ENCODE measurements around the gene CROCC.

DNA sequence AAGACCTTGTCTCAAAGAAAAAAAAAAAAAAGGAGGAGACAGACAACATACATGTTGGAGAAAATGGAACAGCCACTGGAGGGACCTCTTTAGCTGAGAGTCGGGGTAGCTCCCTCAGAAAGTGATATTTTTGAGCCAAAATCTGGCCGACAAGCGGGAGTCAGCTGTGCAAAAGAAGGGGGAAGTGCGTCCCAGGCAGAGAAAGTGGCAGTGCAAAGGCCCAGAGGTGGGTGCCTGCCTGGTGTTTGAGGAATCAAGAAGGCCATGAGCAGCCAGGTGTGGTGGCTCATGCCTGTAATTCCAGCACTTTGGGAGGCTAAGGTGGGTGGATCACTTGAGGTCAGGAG is 6.1 kb upstream of the CROCC start:
- TF ChIP-seq CHD2 (IDR thresholded peaks at IDR 0.05; ENCODE audit: low read length, partially characterized antibody) (no peak), SMC3 (IDR thresholded peaks at IDR 0.05; ENCODE audit: low read depth, low read length) (no peak), GATA2 (CRISPR knock-in tag; IDR thresholded peaks at IDR 0.05) (no peak), POLR2AphosphoS5 (IDR thresholded peaks at IDR 0.05; ENCODE audit: low read depth, low read length) (no peak), EP300 (IDR thresholded peaks at IDR 0.05; ENCODE audit: borderline replicate concordance in 1 of 2, low read depth in 1 of 2, low read length in 1 of 2) (no peak), NRF1 (IDR thresholded peaks at IDR 0.05; ENCODE audit: low read depth, low read length) (no peak), MXI1 (IDR thresholded peaks at IDR 0.05; ENCODE audit: low read depth, low read length) (no peak), RAD21 (IDR thresholded peaks at IDR 0.05; ENCODE audit: low read length) (peak; percentile 54), RXRA (IDR thresholded peaks at IDR 0.05; ENCODE audit: borderline replicate concordance, low read depth) (no peak)
- TF ChIP-seq, protein P1, sequence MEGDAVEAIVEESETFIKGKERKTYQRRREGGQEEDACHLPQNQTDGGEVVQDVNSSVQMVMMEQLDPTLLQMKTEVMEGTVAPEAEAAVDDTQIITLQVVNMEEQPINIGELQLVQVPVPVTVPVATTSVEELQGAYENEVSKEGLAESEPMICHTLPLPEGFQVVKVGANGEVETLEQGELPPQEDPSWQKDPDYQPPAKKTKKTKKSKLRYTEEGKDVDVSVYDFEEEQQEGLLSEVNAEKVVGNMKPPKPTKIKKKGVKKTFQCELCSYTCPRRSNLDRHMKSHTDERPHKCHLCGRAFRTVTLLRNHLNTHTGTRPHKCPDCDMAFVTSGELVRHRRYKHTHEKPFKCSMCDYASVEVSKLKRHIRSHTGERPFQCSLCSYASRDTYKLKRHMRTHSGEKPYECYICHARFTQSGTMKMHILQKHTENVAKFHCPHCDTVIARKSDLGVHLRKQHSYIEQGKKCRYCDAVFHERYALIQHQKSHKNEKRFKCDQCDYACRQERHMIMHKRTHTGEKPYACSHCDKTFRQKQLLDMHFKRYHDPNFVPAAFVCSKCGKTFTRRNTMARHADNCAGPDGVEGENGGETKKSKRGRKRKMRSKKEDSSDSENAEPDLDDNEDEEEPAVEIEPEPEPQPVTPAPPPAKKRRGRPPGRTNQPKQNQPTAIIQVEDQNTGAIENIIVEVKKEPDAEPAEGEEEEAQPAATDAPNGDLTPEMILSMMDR (IDR thresholded peaks at IDR 0.05), result peak; percentile 36
- TF ChIP-seq, protein P2, sequence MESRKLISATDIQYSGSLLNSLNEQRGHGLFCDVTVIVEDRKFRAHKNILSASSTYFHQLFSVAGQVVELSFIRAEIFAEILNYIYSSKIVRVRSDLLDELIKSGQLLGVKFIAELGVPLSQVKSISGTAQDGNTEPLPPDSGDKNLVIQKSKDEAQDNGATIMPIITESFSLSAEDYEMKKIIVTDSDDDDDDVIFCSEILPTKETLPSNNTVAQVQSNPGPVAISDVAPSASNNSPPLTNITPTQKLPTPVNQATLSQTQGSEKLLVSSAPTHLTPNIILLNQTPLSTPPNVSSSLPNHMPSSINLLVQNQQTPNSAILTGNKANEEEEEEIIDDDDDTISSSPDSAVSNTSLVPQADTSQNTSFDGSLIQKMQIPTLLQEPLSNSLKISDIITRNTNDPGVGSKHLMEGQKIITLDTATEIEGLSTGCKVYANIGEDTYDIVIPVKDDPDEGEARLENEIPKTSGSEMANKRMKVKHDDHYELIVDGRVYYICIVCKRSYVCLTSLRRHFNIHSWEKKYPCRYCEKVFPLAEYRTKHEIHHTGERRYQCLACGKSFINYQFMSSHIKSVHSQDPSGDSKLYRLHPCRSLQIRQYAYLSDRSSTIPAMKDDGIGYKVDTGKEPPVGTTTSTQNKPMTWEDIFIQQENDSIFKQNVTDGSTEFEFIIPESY (IDR thresholded peaks at IDR 0.05; ENCODE audit: borderline replicate concordance, low read depth), result no peak
